ENCODE measurements around the gene TFF3. TPM values are rescaled to one million over a fixed set of nuclear protein-coding genes. Genes with fewer than 3 reads are reported as not detected.

TFF3 gene
- total and polyA plus RNA-seq, 2 of the 13 experiments (the other 11 are each of a cell fraction or from before 2014, with no cell fraction given), result 14.2 to 26.9 TPM

DNA sequence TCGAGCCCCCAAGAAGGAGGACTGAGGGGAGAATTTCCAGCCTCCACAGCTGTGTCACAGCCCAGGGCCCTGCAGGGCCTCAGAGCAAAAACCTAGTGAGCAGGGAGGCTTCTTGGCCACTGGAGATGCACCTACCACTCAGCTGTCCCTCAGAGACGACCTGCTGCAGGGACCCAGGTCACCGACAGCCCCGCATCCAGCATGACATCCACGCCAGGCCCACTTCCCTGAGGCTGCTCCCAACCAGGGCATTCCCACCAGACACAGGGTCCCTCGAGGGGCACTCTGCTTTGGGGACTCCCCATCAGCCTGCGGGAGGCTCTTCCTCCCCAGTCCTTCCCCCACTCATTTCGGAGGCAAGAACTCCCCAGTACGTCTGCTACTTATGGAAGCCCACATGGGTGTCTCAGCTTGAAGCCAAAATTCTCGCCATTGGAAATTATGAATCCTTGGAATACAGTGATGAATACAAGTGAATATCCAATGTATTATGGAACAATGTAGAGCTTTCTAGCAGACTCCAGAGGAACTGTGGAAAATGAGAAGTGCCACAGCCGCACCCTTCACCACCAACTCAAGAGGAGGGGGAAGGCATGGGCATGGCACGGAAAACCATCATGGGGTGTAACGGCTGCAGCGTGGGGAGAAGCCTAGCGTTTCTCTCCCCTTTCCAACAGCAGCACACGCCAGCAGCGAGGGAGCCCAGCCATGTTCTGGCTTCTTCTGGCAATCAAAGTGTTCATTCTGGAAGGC, 6.9 kb downstream of the TFF3 start:
- H4K20me1 ChIP-seq (ENCODE audit: insufficient read depth, low read length), result no peaks in the 10 kb centered on the region
- 43% methylated on average over 11 of the region's 17 CpGs for WGBS (ENCODE audit: low lambda C conversion rate)
- no peak overlapping the region for H3K4me2 ChIP-seq (ENCODE audit: low read depth, low read length)
- peaks cover 1 to 15% of the 10 kb centered on the region in 2 experiments; a peak in 4 of 5 replicates for H3K27me3 ChIP-seq (ENCODE audit: control insufficient read depth in 1 of 2, insufficient read depth in 2 of 2, low read length in 2 of 2)
- no peaks in the 10 kb centered on the region for H3K9me3 ChIP-seq (ENCODE audit: low read length)
- intact Hi-C loops (cut with micrococcal nuclease; ENCODE audit: unreplicated experiment), result no loop called here
- H3K4me3 ChIP-seq (replicated peaks in 1 of 3; ENCODE audit: insufficient read depth in 1 of 3, low read depth in 2 of 3, low read length in 3 of 3), result no peak overlapping the region
- BruUV-seq (replicated peaks), result no TSS peak
- FAIRE-seq, result no peak
- no peak for ATAC-seq
- POLR2A ChIA-PET, result no interaction called here
- CTCF ChIA-PET (ENCODE audit: low intra/inter-chr PET ratio, low total read pairs), result interaction anchor here (2.9 to 4.8 kb wide), 2 partner anchors 73 to 141 kb away, joined by 16 to 20 read pairs; no protein-coding TSS in a partner anchor
- H3K36me3 ChIP-seq (replicated peaks in 1 of 2; ENCODE audit: control insufficient read depth in 1 of 2, insufficient read depth in 2 of 2, low read length in 2 of 2), result no peaks in the 10 kb centered on the region
- peaks cover 29% of the 10 kb centered on the region for H3K4me1 ChIP-seq (ENCODE audit: insufficient read depth, low read length)
- in situ Hi-C loops (cut with HindIII; ENCODE audit: extremely low pct_ligation_motif_present, low pct_unique_long_range_greater_than_20kb), result loop anchor here (5.0 kb wide), 1 partner anchor 139 kb away; no protein-coding TSS in a partner anchor
- no peaks in the 10 kb centered on the region for H3K79me2 ChIP-seq (ENCODE audit: insufficient read depth, low read length)
- H2AFZ ChIP-seq (ENCODE audit: low read length), result no peak overlapping the region
- H3K9ac ChIP-seq (ENCODE audit: insufficient read depth, low read depth, low read length), result no peak overlapping the region
- no peak for DNase-seq (ENCODE audit: low spot score)
- no peak overlapping the region for H3K27ac ChIP-seq (ENCODE audit: extremely low read length, insufficient read depth, low read length)
- TF ChIP-seq, protein P1, sequence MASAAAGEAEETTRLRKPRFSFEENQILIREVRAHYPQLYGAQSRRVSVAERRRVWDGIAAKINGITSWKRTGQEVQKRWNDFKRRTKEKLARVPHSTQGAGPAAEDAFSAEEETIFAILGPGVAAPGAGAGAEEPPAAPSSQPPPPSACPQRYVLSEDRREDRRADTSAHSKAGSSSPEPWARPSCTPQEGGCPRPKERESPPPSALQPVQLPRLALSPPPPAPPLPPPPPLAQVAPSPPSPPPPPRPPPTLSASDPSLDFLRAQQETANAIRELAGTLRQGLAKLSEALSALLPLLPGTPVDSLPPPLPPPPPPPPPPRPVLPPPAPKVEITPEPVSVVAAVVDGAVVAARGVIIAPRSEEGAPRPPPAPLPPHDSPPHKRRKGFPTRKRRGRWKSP (CRISPR knock-in tag; IDR thresholded peaks at IDR 0.05), result no peak
- TF ChIP-seq KLF16 (CRISPR knock-in tag; IDR thresholded peaks at IDR 0.05), result no peak
- no peak for TF ChIP-seq ZNF780A (CRISPR knock-in tag; IDR thresholded peaks at IDR 0.05)
- no peak for TF ChIP-seq ZNF367 (CRISPR knock-in tag; IDR thresholded peaks at IDR 0.05; ENCODE audit: borderline replicate concordance)
- TF ChIP-seq, protein P2, sequence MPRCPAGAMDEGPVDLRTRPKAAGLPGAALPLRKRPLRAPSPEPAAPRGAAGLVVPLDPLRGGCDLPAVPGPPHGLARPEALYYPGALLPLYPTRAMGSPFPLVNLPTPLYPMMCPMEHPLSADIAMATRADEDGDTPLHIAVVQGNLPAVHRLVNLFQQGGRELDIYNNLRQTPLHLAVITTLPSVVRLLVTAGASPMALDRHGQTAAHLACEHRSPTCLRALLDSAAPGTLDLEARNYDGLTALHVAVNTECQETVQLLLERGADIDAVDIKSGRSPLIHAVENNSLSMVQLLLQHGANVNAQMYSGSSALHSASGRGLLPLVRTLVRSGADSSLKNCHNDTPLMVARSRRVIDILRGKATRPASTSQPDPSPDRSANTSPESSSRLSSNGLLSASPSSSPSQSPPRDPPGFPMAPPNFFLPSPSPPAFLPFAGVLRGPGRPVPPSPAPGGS (CRISPR knock-in tag; IDR thresholded peaks at IDR 0.05), result no peak
- no peak for TF ChIP-seq ATF1 (CRISPR knock-in tag; IDR thresholded peaks at IDR 0.05)
- TF ChIP-seq CENPX (CRISPR knock-in tag; IDR thresholded peaks at IDR 0.05), result no peak
- no peak for TF ChIP-seq ZFP62 (CRISPR knock-in tag; IDR thresholded peaks at IDR 0.05)
- no peak for TF ChIP-seq ZNF746 (CRISPR knock-in tag; IDR thresholded peaks at IDR 0.05)
- TF ChIP-seq RELA (CRISPR knock-in tag; IDR thresholded peaks at IDR 0.05), result no peak
- no peak for TF ChIP-seq ZNF879 (CRISPR knock-in tag; IDR thresholded peaks at IDR 0.05)
- TF ChIP-seq SRSF4 (IDR thresholded peaks at IDR 0.05; ENCODE audit: low read depth, low read length, poor library complexity, severe bottlenecking), result no peak
- no peak for TF ChIP-seq EEA1 (CRISPR knock-in tag; IDR thresholded peaks at IDR 0.05; ENCODE audit: borderline replicate concordance)
- TF ChIP-seq BRCA1 (CRISPR knock-in tag; IDR thresholded peaks at IDR 0.05), result no peak
